ENCODE measurements around the gene PIP5K1B.

Gene PIP5K1B

DNA sequence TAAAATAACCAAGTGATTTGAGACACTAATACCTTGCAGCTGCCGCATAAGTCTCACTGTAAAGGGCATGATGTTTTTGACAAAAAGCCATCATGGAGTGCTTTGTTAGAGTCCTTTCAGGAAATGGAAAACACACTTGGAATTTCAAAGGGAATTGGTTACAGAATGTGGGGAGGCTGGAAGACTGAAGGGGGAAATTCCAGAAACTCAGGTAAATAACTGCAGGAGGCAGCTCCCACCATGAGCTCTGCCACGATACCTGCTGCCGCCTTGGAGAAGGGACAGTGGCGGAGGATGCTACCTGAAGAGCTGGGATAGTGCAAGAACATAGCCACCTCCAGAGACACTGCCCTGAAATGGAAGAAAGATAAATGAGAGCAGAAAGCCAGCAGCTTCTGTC is 242.0 kb downstream of the PIP5K1B start (continued):
- TF ChIP-seq, protein P1, sequence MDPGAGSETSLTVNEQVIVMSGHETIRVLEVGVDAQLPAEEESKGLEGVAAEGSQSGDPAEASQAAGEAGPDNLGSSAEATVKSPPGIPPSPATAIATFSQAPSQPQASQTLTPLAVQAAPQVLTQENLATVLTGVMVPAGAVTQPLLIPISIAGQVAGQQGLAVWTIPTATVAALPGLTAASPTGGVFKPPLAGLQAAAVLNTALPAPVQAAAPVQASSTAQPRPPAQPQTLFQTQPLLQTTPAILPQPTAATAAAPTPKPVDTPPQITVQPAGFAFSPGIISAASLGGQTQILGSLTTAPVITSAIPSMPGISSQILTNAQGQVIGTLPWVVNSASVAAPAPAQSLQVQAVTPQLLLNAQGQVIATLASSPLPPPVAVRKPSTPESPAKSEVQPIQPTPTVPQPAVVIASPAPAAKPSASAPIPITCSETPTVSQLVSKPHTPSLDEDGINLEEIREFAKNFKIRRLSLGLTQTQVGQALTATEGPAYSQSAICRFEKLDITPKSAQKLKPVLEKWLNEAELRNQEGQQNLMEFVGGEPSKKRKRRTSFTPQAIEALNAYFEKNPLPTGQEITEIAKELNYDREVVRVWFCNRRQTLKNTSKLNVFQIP (CRISPR knock-in tag; IDR thresholded peaks at IDR 0.05; ENCODE audit: borderline replicate concordance, low read depth), result no peak
- no peak for TF ChIP-seq OSR1 (CRISPR knock-in tag; IDR thresholded peaks at IDR 0.05)

DNA sequence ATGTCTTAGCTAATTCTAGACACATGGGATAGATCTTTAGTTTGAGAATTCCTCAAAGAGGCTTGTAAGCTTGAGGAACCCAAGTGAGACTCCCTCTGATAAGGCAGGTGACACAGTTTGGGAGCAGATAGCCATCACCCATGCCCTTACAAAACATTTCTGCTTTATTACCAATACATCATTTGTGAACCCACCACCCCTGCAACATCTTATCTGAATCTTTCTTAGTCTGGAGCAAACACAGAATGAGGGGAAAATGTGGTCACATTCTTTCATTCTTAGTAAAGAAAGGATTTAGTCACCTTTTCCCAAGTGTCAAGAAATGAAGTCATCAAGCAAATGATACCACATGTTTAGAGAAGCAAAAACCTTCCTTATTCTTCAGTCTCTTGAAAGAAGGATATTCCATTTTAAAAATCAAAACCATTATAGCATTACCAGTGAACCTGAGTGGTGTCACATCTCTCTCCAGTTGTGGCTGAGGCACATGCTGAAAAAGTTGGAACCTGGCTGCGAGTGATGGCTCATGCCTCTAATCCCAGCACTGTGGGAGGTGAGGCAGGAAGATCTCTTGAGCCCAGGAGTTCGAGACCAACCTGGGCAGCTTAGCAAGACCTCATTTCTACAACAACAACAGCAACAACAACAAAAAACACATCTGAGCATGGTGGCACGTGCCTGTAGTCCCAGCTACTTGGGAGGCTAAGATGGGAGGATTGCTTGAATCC is 243.0 kb downstream of the PIP5K1B start:
- no peak for ATAC-seq
- TF ChIP-seq, protein P2, sequence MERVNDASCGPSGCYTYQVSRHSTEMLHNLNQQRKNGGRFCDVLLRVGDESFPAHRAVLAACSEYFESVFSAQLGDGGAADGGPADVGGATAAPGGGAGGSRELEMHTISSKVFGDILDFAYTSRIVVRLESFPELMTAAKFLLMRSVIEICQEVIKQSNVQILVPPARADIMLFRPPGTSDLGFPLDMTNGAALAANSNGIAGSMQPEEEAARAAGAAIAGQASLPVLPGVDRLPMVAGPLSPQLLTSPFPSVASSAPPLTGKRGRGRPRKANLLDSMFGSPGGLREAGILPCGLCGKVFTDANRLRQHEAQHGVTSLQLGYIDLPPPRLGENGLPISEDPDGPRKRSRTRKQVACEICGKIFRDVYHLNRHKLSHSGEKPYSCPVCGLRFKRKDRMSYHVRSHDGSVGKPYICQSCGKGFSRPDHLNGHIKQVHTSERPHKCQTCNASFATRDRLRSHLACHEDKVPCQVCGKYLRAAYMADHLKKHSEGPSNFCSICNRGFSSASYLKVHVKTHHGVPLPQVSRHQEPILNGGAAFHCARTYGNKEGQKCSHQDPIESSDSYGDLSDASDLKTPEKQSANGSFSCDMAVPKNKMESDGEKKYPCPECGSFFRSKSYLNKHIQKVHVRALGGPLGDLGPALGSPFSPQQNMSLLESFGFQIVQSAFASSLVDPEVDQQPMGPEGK (CRISPR knock-in tag; IDR thresholded peaks at IDR 0.05; ENCODE audit: borderline replicate concordance), result no peak
- TF ChIP-seq ZNF8 (CRISPR knock-in tag; IDR thresholded peaks at IDR 0.05), result no peak
- TF ChIP-seq SNAI2 (CRISPR knock-in tag; IDR thresholded peaks at IDR 0.05), result no peak
- no peak for TF ChIP-seq PPARA (CRISPR knock-in tag; IDR thresholded peaks at IDR 0.05; ENCODE audit: borderline replicate concordance)
- TF ChIP-seq CSDC2 (CRISPR knock-in tag; IDR thresholded peaks at IDR 0.05), result no peak
- TF ChIP-seq RARB (CRISPR knock-in tag; IDR thresholded peaks at IDR 0.05), result no peak
- no peak for TF ChIP-seq TOX (CRISPR knock-in tag; IDR thresholded peaks at IDR 0.05; ENCODE audit: borderline replicate concordance)
- no peak for TF ChIP-seq TCF4 (CRISPR knock-in tag; IDR thresholded peaks at IDR 0.05; ENCODE audit: borderline replicate concordance)
- no peak for TF ChIP-seq OSR1 (CRISPR knock-in tag; IDR thresholded peaks at IDR 0.05)
- no peak for TF ChIP-seq ZNF565 (CRISPR knock-in tag; conservative IDR thresholded peaks at IDR 0.05; ENCODE audit: low read depth)
- TF ChIP-seq, protein P3, sequence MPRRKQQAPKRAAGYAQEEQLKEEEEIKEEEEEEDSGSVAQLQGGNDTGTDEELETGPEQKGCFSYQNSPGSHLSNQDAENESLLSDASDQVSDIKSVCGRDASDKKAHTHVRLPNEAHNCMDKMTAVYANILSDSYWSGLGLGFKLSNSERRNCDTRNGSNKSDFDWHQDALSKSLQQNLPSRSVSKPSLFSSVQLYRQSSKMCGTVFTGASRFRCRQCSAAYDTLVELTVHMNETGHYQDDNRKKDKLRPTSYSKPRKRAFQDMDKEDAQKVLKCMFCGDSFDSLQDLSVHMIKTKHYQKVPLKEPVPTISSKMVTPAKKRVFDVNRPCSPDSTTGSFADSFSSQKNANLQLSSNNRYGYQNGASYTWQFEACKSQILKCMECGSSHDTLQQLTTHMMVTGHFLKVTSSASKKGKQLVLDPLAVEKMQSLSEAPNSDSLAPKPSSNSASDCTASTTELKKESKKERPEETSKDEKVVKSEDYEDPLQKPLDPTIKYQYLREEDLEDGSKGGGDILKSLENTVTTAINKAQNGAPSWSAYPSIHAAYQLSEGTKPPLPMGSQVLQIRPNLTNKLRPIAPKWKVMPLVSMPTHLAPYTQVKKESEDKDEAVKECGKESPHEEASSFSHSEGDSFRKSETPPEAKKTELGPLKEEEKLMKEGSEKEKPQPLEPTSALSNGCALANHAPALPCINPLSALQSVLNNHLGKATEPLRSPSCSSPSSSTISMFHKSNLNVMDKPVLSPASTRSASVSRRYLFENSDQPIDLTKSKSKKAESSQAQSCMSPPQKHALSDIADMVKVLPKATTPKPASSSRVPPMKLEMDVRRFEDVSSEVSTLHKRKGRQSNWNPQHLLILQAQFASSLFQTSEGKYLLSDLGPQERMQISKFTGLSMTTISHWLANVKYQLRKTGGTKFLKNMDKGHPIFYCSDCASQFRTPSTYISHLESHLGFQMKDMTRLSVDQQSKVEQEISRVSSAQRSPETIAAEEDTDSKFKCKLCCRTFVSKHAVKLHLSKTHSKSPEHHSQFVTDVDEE (CRISPR knock-in tag; IDR thresholded peaks at IDR 0.05), result no peak

DNA sequence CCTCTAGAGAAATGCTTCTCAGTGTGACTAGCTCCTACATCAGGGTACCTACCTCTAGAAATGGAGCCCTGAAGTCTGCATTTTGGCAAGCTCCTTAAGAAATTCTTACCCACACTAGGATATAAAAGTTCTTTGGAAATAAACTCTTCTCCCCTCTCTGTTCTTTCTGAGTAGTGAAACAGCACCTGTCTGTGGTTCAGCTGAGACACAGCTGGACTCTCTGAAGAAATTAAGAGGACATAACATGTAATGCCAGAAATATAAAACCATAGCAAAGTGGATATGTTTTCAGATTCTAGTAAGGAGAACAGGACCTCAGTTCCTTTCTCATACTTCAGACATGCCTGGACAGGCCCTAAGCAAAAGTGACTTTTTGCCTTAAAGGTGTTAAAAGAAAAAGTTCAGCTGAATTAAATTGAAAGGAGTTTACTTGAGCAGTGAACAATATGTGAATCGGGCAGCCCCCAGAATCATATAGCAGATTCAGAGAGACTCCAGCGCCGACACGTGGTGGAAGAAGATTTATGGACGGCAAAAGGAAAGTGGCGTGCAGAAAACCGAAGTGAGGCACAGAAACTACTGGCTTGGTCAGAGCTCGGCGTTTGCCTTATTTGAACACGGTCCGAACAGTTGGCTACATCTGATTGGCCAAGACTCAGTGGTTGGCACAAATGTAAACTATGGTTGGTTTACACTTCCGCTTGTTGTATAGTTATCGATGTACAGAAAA is 244.4 kb downstream of the PIP5K1B start:
- ATAC-seq, result peak; percentile 59
- no peak for TF ChIP-seq ESRRG (CRISPR knock-in tag; IDR thresholded peaks at IDR 0.05)
- no peak for TF ChIP-seq TCF4 (CRISPR knock-in tag; IDR thresholded peaks at IDR 0.05; ENCODE audit: borderline replicate concordance)
- no peak for TF ChIP-seq BACH2 (CRISPR knock-in tag; IDR thresholded peaks at IDR 0.05; ENCODE audit: borderline replicate concordance)
- no peak for TF ChIP-seq ISL1 (CRISPR knock-in tag; IDR thresholded peaks at IDR 0.05)
- no peak for TF ChIP-seq CSDC2 (CRISPR knock-in tag; IDR thresholded peaks at IDR 0.05)
- no peak for TF ChIP-seq TOX (CRISPR knock-in tag; IDR thresholded peaks at IDR 0.05; ENCODE audit: borderline replicate concordance)
- TF ChIP-seq, protein P4, sequence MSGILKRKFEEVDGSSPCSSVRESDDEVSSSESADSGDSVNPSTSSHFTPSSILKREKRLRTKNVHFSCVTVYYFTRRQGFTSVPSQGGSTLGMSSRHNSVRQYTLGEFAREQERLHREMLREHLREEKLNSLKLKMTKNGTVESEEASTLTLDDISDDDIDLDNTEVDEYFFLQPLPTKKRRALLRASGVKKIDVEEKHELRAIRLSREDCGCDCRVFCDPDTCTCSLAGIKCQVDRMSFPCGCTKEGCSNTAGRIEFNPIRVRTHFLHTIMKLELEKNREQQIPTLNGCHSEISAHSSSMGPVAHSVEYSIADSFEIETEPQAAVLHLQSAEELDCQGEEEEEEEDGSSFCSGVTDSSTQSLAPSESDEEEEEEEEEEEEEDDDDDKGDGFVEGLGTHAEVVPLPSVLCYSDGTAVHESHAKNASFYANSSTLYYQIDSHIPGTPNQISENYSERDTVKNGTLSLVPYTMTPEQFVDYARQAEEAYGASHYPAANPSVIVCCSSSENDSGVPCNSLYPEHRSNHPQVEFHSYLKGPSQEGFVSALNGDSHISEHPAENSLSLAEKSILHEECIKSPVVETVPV (CRISPR knock-in tag; IDR thresholded peaks at IDR 0.05), result no peak
- no peak for TF ChIP-seq ARNTL (CRISPR knock-in tag; IDR thresholded peaks at IDR 0.05; ENCODE audit: borderline replicate concordance, low read depth)
- TF ChIP-seq ZC3H10 (CRISPR knock-in tag; IDR thresholded peaks at IDR 0.05), result no peak
- no peak for TF ChIP-seq ZFP3 (CRISPR knock-in tag; IDR thresholded peaks at IDR 0.05)
- no peak for TF ChIP-seq ZNF70 (CRISPR knock-in tag; IDR thresholded peaks at IDR 0.05)
- TF ChIP-seq ZNF8 (CRISPR knock-in tag; IDR thresholded peaks at IDR 0.05), result no peak

Measured in SK-N-SH treated with all-trans-retinoic acid at 6 μM for 48 hours (cell line).